HepG2 (cell line): ENCODE measurements around the gene SRGAP3.

Source experiments
- ZBTB43 ChIP-seq: sonication (generic); formaldehyde crosslinking; conservative IDR thresholded peaks from 2 replicates; pipeline ENCODE4 v1.4.0; 2020; ENCODE audit warnings: missing genetic modification reagents
- ZNF557 ChIP-seq: sonication (generic); formaldehyde crosslinking; IDR thresholded peaks from 2 replicates; pipeline ENCODE4 v1.4.0; 2020; ENCODE audit warnings: missing genetic modification reagents
- TF ChIP-seq, protein P1 (sequence below): sonication (generic); formaldehyde crosslinking; IDR thresholded peaks from 2 replicates; pipeline ENCODE4 v1.4.0; 2020; ENCODE audit warnings: missing genetic modification reagents, borderline replicate concordance

DNA sequence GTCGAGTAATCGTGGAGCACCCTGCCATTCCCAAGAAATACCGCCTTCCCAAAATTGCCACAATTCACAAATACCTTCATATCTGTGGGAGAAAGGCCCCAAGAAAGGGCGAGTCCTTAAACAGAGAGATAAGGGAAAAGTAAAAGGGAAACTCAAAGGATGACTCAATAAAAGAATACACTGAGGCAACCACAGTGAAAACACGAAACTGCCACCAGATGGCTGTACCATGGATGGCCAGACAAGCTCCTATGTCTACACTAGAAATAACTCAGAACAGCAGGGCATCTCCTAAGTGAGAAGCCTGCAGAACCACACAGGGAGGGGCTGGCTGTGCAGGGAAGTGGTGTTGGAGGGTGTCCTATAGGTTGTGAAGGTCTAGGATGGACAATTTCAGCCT lies 25.0 kb downstream of the SRGAP3 start:
- TF ChIP-seq, protein P1, sequence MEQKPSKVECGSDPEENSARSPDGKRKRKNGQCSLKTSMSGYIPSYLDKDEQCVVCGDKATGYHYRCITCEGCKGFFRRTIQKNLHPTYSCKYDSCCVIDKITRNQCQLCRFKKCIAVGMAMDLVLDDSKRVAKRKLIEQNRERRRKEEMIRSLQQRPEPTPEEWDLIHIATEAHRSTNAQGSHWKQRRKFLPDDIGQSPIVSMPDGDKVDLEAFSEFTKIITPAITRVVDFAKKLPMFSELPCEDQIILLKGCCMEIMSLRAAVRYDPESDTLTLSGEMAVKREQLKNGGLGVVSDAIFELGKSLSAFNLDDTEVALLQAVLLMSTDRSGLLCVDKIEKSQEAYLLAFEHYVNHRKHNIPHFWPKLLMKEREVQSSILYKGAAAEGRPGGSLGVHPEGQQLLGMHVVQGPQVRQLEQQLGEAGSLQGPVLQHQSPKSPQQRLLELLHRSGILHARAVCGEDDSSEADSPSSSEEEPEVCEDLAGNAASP (CRISPR knock-in tag) = no peak
- TF ChIP-seq ZBTB43 (CRISPR knock-in tag) (no peak), ZNF557 (no peak)
